Activated naive CD4-positive, alpha-beta T cell treated with anti-CD3 and anti-CD28 coated beads for 36 hours (primary cell): Measurements from ENCODE around the gene HEATR5B. TPM values are rescaled to one million over a fixed set of nuclear protein-coding genes. Genes with fewer than 3 reads are reported as not detected.
"Not testable (repeated sequence)": the region's sequence is repeated elsewhere in the genome, so short reads cannot be mapped to it uniquely, and the experiment has no call there.

Source experiments
- CTCF ChIA-PET: fragments of 350-600 bp; sonication (Branson Sonifier 250); formaldehyde crosslinking; loops from one replicate; lab custom pipeline; 2021; ENCODE audit warnings: antibody characterized with exemption; lab: Charles Lee
- DNase-seq: peaks from one replicate; pipeline ENCODE4 v3.0.0-alpha.2; 2020
- H3K27ac Mint-ChIP-seq: one replicate; pipeline ENCODE4 v1.8.0; 2021; ENCODE audit warnings: mild to moderate bottlenecking, mixed read lengths
- H3K27me3 Mint-ChIP-seq: one replicate; pipeline ENCODE4 v1.8.0; 2021; ENCODE audit warnings: low read depth, mixed read lengths
- H3K36me3 Mint-ChIP-seq: one replicate; pipeline ENCODE4 v1.8.0; 2021; ENCODE audit warnings: low read depth, mixed read lengths
- H3K4me1 Mint-ChIP-seq: one replicate; pipeline ENCODE4 v1.8.0; 2021; ENCODE audit warnings: low read depth, mixed read lengths
- H3K4me3 Mint-ChIP-seq: one replicate; pipeline ENCODE4 v1.8.0; 2021; ENCODE audit warnings: mild to moderate bottlenecking, moderate library complexity, mixed read lengths
- H3K9me3 Mint-ChIP-seq: one replicate; pipeline ENCODE4 v1.8.0; 2021; ENCODE audit warnings: mixed read lengths
- intact Hi-C: fragments of 100-400 bp; cut with micrococcal nuclease; formaldehyde crosslinking; loops from one replicate; pipeline ENCODE4 v1.15.1; 2023
- total RNA-seq, 2 experiments: library from RNA; stranded (reverse); gene quantifications; one replicate each; pipeline ENCODE4 v1.2.3, GENCODE V29; 2021

HEATR5B gene
- total RNA-seq, 2 experiments from 2014 or later, result 15.5 to 15.8 TPM

DNA sequence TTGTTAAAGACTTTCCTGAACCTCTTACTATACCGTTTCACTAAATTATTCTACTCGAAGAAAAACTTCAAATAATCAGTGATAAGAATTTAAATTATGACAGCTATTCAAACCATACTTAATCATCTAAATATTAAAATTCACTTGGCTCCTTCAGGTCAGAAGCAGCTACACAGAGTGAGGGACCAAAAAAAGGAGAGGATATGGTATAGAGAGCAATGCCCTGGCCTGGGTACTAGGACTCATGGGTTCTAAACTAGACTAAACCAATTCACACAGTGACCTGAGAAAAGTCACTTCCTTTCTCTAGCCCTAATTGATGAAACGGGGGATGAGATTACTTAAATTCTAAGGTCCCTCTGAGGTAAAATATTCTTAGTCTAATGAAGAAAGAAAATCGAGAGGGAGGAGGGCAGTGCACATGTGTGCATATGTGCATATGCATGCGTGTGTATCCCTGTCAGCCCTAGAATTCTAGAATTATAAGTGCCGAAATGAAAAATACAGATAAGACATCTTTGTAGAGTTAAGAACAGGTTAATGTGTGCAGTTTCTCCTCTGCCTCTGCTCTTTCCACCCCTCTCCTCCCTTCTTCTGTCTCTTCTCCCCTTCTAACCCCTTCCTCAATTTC lies 129.1 kb downstream of the HEATR5B start:
- Mint-ChIP-seq H3K4me1 (peaks cover 47% of the 10 kb centered on the region), H3K27ac (no peak overlapping the region), H3K27me3 (no peaks in the 10 kb centered on the region), H3K36me3 (peaks cover 7% of the 10 kb centered on the region), H3K4me3 (no peak overlapping the region), H3K9me3 (no peaks in the 10 kb centered on the region)
- CTCF ChIA-PET, result no interaction called here
- DNase-seq, result no peak
- intact Hi-C loops, result no loop called here

DNA sequence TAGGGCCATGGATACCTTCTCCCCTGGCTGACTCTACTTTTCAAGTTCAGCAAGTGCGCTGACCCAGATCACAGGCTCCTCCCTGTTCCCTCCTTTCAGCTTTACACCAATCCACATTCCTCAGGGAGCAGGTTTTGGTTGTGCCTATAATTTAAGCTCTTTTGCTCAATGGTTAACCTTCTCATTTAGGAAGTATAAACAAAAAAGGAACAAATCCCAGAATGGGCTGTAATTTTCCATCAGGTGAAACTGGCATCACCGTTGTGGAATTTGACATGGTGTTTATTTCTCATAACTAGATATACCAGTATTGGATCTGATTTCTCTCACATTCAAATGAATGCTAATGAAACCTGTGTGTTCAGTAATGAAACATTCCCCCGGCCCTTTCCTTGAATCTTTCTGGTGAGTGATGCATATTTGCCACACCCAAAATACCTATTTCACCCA lies 131.4 kb downstream of the HEATR5B start:
- H3K36me3 Mint-ChIP-seq, result no peaks in the 10 kb centered on the region
- H3K9me3 Mint-ChIP-seq, result no peaks in the 10 kb centered on the region
- H3K4me1 Mint-ChIP-seq, result peaks cover 41% of the 10 kb centered on the region
- no peak overlapping the region for H3K4me3 Mint-ChIP-seq
- no peak overlapping the region for H3K27ac Mint-ChIP-seq
- CTCF ChIA-PET, result no interaction called here
- H3K27me3 Mint-ChIP-seq, result no peaks in the 10 kb centered on the region
- intact Hi-C loops, result no loop called here
- DNase-seq, result no peak

DNA sequence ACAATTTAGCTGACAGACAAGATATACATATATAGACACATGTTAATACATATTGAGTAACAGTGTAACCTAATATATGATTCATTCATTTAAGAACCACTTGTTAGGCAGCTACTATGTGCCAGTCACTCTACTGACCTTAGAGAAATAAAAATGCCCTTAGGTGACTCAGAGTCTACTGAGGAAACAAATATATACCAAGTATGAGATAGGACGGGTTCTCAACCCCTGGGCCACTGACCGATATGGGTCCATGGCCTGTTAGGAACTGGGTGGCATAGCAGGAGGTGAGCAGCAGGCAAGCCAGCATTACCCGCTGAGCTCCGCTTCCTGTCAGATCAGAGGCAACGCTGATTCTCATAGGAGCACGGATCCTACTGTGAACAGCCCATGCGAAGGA lies 132.6 kb downstream of the HEATR5B start:
- Mint-ChIP-seq H3K27ac (no peak overlapping the region), H3K4me3 (no peak overlapping the region), H3K9me3 (no peaks in the 10 kb centered on the region), H3K36me3 (no peaks in the 10 kb centered on the region), H3K27me3 (no peaks in the 10 kb centered on the region), H3K4me1 (peaks cover 38% of the 10 kb centered on the region)
- CTCF ChIA-PET, result no interaction called here
- intact Hi-C loops, result no loop called here
- DNase-seq, result no peak

DNA sequence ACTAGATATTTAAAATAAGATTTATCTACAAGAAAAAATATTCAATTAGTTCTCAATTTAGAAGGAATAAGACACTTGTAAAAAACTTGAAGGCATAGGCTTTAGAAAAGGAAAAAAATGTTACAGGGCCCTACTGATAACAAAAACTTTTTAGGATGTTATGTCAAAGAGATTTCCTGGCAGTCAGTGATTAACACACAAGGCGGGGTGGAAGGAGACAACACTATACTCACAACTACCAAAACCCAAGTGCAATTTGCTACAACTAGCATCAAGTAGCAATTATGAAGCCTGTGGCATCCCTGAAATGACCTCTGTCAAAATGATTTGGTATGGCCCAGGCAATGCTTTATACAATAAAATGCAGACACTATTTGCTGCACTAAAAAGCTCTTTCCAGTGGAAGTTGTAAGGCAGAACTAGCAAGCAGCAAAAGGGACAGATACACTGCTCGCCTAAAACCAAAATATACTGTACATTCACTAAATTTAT lies 133.1 kb downstream of the HEATR5B start:
- intact Hi-C loops, result no loop called here
- DNase-seq, result no peak
- CTCF ChIA-PET, result no interaction called here
- H3K4me3 Mint-ChIP-seq, result no peak overlapping the region
- H3K36me3 Mint-ChIP-seq, result no peaks in the 10 kb centered on the region
- H3K9me3 Mint-ChIP-seq, result no peaks in the 10 kb centered on the region
- H3K27me3 Mint-ChIP-seq, result no peaks in the 10 kb centered on the region
- peaks cover 35% of the 10 kb centered on the region for H3K4me1 Mint-ChIP-seq
- no peak overlapping the region for H3K27ac Mint-ChIP-seq

DNA sequence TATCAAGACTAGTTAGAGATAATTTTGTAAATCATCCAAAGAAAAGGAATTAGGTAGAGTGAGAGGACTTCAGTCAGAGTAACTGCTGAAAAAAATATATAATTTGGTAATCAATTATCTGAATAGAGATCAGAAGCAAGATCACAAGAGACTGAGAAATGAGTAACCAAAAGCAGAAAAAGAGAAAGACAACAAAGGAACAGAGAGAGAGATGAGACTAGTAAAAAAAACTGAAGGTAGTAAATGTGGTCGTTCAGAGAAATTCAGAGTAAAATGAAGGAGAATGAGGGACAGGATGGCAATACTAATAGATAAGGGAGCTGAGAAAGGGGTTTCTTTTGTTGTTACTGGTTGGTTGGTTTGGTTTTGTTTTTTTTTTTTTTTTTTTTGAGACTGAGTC lies 134.3 kb downstream of the HEATR5B start:
- peaks cover 32% of the 10 kb centered on the region for H3K4me1 Mint-ChIP-seq
- intact Hi-C loops, result no loop called here
- CTCF ChIA-PET, result no interaction called here

DNA sequence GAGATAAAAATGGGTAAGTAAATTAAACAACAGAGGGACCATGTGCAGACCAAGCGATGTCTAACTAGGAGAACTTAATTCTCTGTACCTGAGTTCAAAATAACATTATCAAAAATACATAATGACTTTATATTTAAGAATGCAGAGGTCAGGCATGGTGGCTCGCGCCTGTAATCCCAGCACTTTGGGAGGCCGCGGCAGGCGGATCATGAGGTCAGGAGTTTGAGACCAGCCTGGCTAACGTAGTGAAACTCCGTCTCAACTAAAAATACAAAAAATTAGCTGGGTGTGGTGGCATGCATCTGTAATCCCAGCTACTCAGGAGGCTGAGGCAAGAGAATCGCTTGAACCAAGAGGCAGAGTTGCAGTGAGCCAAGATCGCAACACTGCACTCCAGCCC lies 138.9 kb downstream of the HEATR5B start:
- intact Hi-C loops, H3K9me3 Mint-ChIP-seq, H3K36me3 Mint-ChIP-seq, H3K27ac Mint-ChIP-seq, H3K4me3 Mint-ChIP-seq, DNase-seq, CTCF ChIA-PET, H3K27me3 Mint-ChIP-seq: not testable (repeated sequence)
- H3K4me1 Mint-ChIP-seq, result peaks cover 12% of the 10 kb centered on the region

More for the DNA sequence above, 134.3 kb downstream of the HEATR5B start:
- Mint-ChIP-seq H3K27ac (no peak overlapping the region), H3K36me3 (no peaks in the 10 kb centered on the region), H3K27me3 (no peaks in the 10 kb centered on the region), H3K4me3 (no peak overlapping the region), H3K9me3 (no peaks in the 10 kb centered on the region)
- no peak for DNase-seq

DNA sequence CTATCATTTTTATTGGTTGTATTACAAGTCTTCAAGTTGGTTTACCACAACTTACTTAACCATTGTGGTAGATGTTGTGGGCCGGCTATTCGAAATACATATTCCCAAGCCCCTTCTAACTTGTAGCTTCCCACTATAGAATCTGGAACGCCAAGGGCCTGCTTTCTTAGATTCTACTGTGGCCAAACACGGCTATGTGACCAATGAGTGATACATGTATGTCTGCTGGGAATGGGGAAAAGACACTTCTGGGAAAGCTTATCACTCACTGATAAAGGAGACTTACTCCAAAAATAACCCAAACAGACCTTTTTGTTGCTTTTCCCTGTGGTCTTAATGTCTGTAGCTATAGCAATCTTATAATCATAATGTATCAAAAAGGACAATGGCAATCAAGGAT lies 142.3 kb downstream of the HEATR5B start:
- H3K4me3 Mint-ChIP-seq, result no peak overlapping the region
- H3K36me3 Mint-ChIP-seq, result peaks cover under 1% of the 10 kb centered on the region
- no peak for DNase-seq
- no peaks in the 10 kb centered on the region for H3K27me3 Mint-ChIP-seq
- CTCF ChIA-PET, result interaction anchor here (0.5 kb wide), 1 partner anchor 1427 kb away, joined by 5 read pairs; no protein-coding TSS in a partner anchor
- H3K9me3 Mint-ChIP-seq, result no peaks in the 10 kb centered on the region
- intact Hi-C loops, result no loop called here
- peaks cover 6% of the 10 kb centered on the region for H3K4me1 Mint-ChIP-seq
- H3K27ac Mint-ChIP-seq, result no peak overlapping the region

DNA sequence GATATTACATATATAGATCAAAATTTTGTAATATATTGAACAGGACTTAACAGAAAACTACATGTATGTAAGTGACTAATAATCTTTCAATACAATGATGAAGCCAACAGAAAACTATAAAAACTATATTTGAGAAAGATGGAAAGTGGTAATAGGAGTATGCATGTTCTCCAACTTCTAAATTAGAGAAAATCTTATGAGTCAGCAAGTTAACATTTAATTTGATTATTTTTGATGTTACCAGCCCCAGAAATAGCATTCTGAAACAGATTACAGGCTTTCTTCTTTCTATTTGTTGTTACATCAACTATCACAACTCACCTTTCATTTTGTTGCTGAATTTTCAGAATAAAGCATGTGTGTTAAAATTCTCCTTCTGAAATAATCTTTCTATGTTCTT lies 147.6 kb downstream of the HEATR5B start:
- CTCF ChIA-PET, DNase-seq, intact Hi-C loops, H3K27ac Mint-ChIP-seq, H3K36me3 Mint-ChIP-seq, H3K27me3 Mint-ChIP-seq, H3K9me3 Mint-ChIP-seq, H3K4me3 Mint-ChIP-seq: not testable (repeated sequence)
- H3K4me1 Mint-ChIP-seq, result peaks cover 11% of the 10 kb centered on the region

DNA sequence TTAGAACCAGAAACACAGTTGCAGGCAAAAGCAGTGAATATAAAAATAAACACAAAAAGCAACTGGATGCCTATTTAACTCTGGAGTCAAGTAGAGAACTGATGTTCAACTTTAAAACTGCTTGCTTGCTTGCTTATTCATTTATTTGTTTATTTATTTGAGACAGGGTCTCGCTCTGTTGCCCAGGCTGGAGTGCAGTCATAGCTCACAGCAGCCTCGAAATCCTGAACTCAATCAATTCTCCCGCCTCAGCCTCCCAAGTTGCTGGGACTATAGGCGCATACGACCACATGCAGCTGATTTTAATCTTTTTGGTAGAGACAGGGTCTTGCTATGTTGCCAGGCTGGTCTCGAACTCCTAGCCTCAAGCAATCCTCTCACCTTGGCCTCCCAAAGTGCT lies 152.5 kb downstream of the HEATR5B start:
- H3K4me1 Mint-ChIP-seq, intact Hi-C loops, CTCF ChIA-PET, H3K27ac Mint-ChIP-seq, H3K4me3 Mint-ChIP-seq, DNase-seq, H3K36me3 Mint-ChIP-seq, H3K9me3 Mint-ChIP-seq, H3K27me3 Mint-ChIP-seq: not testable (repeated sequence)

Other genes starting within 250 kb of the HEATR5B start
- gene STRN, start 117.8 kb downstream of the HEATR5B start, total RNA-seq, result 10 to 100 TPM; 19.3 to 22.2 TPM
- 10 to 100 TPM in 1 of 2 experiments, 1 to 10 TPM in 1; 9.8 to 10.4 TPM for gene GPATCH11, start 146 bp upstream of the HEATR5B start, total RNA-seq
- gene EIF2AK2, start 72.6 kb upstream of the HEATR5B start, total RNA-seq, result 10 to 100 TPM; 54.5 to 55.7 TPM
- gene SULT6B1, start 104.3 kb upstream of the HEATR5B start, total RNA-seq, result not detected
- gene CEBPZOS, start 112.1 kb upstream of the HEATR5B start, total RNA-seq, result 10 to 100 TPM; 30.3 to 30.7 TPM
- 10 to 100 TPM; 61.4 to 65.0 TPM for gene CEBPZ, start 147.2 kb upstream of the HEATR5B start, total RNA-seq
- gene NDUFAF7, start 147.3 kb upstream of the HEATR5B start, total RNA-seq, result 10 to 100 TPM; 17.5 to 18.2 TPM
- gene PRKD3, start 240.5 kb upstream of the HEATR5B start, total RNA-seq, result 10 to 100 TPM; 13.0 TPM